Activated CD4-positive, alpha-beta T cell treated with anti-CD3 and anti-CD28 coated beads, Interleukin-2, Interleukin-4, amounts not matched to agents 100 ng/mL and 50 ng/mL, durations not matched to agents 16 hours and 8 hours (primary cell): ENCODE results near the gene SCUBE3.

Source experiments
- DNase-seq: peaks from one replicate; pipeline ENCODE4 v3.0.0-alpha.2; 2020; ENCODE audit warnings: low spot score

SCUBE3 gene

DNA sequence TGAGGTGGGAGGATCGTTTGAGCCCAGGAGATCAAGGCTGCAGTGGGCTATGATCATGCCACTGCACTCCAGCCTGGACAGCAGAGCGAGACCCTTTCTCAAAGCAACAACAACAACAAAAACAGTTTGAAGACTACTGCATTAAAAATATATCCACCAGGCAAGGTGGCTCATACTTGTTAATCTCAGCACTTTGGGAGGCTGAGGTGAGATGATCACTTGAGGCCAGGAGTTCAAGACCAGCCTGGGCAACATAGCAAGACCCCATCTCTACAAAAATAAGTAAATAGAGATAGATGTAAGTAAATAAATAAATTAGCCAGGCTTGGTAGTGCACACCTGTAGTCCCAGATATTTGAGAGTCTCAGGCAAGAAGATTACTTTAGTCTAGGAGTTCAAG, 58.2 kb downstream of the SCUBE3 start:
- no peak for DNase-seq

DNA sequence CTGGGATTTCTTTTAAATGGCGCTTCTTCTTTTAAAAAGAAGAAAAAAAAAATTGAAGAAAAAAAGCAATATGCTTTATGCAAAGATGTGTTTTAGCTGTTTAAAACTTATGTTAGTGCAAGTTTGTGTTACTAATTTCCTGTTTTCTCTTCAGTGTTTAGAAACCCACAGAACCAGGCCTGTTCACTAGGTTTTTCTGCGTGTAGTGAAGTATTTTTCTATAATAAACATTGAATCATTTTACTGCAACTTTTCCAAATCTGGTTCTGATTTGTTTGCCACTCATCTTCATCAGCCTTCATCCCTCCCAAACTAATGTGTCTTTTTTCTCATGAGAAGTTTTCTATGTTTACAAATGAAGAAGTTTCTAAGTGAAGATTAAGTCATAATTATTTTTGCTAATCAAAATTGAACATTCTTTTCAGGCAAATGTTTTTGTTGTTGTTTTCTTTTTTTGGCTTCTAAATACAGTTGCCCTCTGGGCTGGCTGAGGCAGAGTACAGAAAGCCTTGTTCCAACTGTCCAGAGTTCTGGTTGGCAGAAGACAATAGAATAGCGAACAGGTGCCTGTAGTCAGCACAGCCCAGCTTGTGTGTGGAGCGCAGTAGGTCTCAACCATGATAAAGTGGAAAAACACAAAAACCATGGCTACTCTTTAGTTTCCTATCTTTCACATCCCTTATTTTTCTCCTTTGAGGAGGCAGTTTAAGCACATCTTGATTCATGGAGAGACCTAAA, 60.2 kb downstream of the SCUBE3 start:
- DNase-seq: no peak

DNA sequence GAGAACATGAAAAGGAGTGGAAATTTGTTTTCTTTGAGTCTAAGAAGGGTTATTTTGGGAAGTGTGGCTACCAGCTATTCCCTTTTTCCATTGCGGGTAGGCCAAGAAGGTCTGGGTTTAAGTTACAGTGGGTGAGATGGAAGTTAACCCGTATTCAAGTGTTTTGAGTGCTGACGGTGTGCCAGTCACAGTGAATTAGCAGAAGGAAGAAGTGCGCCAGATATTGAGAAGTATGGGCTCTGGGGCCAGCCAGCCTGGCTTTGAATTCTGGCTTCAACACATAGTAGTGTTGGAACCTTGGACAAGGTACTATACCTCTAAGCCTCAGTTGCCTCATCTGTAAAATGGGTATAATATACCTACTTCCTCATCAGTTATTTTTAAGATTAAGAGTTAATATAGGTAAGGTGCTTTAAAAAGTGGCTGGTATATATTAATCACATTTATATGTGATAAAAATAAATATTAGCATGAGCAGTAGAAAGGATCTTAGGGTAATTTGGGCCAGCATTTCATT, 62.0 kb downstream of the SCUBE3 start:
- DNase-seq: no peak

DNA sequence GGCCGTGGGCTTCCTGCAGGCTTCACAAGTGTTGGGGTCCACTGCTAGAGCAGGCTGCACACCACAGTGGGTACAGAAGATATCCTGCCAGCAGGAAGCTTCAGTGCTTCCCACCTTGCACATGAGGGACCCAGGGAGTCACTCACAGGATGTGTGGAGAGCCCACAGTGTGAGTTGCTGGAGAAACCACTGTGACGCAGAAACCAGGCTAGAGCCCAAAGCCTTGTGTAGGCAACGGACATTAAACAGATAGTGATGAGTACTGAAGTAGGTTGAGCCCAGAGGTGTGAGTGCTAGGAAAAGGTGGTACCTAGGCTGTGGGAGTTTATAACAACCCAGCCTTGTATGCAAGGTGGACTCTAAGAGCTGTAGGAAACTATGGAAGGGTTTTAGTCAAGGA, 65.0 kb downstream of the SCUBE3 start:
- DNase-seq: no peak

DNA sequence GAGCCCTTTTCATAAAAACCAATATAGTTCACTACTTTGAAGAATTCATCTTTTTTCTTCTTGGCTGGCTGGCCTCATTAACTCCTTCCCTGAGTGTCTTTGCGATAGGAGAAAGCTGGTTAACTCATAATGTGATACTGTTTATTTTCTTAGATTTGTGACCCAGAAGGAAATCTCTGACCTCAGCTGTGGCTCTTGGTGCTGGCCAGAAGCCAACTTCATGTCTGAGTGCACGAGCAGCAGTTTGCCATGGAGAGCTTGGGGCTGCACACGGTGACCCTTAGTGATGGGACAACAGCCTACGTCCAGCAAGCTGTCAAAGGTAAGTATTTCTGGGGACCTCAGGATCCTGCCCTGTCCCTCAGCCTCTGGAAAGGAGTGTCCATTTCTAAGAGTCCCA, 67.1 kb downstream of the SCUBE3 start:
- DNase-seq: no peak

DNA sequence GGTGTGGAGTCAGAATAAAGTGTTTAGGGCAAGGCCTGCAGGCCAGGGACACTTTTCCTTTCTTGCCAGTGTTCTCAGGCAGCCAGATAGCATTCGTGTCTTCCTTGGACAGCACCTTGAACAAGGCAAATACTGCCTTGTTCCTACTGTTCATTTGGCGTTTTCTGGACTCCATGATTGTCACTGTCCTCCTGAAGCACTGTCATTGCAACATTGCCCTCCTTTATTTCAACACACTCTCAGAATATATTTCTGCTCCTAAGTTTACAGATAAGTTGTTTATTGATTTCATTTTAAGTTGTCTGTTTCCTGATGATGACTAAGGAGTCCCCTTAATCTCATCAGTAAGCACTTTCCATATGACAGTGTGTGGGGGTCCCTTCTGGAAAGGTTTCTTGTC, 68.7 kb downstream of the SCUBE3 start:
- peak; percentile 22 for DNase-seq

DNA sequence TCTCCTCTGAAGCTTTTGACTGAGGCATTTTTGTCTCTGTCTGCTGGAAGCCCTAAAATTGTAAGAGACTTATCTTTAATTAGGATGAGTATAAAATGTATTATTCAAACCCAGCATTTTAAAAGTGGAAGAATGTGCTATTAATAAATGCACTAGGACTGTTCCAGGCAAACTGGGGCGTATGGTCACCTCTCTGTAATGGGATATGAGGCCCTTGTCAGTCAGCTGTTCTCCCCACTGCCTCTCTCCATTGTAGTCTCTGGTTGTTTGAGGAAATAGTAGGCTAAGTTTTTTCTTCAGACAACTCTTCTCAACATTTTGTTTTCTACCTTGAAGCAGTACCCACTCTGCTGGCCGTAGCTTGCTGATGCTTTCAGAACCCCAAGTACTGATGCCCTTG, 69.6 kb downstream of the SCUBE3 start:
- DNase-seq: no peak

DNA sequence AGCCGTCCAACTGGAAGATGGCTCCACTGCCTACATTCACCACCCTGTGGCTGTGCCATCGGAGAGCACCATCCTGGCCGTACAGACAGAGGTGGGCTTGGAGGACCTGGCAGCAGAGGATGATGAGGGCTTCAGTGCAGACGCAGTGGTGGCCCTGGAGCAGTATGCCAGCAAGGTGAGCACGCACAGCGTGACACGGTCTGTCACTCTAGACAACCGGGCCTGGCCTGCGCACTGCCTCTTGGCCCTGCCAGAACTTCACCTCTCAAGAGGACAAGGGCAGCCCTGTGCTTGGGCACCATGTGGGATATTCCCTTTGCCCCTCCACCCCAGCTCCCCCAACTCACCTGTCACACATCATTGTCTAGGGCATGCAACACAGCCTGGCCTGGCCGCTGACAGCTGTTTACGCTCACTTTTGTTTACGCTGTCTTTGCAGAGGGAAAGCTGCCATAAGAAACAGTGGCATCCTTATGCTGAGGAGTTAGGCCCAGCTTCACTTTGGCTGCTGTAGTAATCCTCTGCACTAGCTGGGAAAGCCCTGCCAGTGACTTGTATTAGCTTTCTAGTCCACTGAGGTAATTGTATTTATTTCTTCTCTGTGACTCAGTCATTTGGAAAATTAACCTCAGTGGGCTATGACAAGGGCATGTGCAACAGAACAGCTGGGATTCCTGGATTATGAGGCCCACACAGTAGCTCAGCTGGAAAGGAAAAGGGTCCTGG, 74.1 kb downstream of the SCUBE3 start:
- DNase-seq: no peak

DNA sequence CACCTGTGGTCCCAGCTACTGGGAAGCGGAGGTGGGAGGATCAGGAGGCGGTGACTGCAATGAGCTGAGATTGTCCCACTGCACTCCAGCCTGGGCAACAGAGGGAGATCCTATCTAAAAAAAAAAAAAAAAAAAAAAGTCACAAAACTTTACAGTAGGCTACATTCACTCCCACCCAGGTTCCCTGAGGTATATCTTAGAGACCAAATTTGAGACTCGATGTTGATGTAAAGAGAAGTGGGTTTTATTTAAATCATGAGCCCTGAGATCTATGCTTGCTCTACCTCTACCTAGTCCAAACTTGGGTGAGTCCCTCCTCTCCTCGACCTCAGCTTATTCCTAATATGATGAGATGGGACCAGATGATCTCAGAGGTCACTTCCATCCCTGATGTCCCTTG, 75.1 kb downstream of the SCUBE3 start:
- DNase-seq: no peak

DNA sequence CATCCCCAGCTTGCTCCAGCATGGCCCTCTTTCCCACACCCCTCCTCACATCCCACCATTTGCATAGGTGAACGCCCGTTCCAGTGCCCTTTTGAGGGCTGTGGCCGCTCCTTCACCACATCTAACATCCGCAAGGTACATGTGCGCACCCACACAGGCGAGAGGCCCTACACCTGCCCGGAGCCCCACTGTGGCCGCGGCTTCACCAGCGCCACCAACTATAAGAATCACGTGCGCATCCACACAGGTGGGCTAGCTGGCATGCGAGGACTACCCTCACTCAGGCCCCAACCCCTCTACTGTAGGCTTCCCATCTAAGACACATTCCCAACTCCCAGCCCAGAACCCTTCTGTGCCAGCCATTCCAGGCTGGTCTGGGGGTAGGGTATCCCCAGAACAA, 77.7 kb downstream of the SCUBE3 start:
- DNase-seq: no peak

DNA sequence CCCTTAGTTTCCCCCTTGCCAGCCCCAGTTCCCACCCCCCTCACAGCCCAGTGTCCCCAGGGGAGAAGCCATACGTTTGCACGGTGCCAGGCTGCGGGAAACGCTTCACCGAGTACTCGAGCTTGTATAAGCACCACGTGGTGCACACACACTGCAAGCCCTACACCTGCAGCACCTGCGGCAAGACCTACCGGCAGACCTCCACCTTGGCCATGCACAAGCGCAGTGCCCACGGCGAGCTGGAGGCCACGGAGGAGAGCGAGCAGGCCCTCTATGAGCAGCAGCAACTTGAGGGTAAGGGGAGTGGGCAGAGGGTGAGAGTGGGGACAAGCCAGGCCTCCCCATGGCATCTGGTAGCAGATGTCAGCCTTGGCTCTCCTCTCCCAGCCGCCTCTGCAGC, 78.7 kb downstream of the SCUBE3 start:
- DNase-seq: no peak

DNA sequence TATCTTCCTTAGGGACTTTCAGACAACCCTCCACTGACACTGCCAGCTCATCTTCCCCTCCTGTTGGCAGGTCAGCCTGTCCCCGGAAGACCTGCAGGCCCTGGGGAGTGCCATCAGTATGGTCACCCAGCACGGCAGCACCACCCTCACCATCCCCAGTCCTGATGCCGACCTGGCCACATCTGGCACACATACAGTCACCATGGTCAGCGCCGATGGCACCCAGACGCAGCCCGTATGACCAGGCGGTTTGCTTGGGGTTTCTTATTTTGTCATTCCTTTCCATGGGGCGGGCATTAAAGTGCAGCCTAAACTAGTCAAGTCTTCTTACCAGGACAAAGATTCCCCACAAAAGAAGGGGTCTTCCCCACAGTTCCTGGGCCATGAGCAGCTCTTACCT, 79.9 kb downstream of the SCUBE3 start:
- DNase-seq: no peak

DNA sequence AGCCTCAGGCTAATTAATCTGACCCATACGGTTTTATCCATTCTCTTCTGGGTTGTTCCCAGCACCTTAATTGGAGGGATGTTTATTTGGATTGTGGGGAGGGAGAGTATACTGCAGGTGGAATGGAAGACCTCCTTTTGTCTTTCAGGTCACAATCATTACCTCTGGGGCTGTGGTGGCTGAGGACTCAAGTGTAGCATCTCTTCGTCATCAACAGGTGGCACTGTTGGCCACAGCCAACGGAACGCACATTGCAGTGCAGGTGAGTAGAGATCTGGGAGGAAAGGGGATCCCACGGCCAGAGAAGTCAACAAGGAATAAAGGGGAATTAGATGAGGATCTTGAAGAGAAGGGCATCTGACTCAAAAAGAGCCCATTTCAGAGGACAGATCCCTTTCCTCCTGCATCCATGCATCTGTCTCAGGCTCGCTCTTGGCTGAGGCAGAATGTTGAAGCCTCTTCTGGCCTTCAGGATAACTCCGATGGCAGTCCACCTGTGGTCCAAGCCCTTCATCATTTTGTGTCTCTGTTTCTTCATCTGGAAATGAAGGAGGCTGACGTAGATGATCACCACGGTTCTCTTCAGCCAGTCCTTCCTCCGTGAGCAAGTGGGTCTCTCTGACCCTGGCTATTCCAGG, 80.7 kb downstream of the SCUBE3 start:
- DNase-seq: peak; percentile 60

DNA sequence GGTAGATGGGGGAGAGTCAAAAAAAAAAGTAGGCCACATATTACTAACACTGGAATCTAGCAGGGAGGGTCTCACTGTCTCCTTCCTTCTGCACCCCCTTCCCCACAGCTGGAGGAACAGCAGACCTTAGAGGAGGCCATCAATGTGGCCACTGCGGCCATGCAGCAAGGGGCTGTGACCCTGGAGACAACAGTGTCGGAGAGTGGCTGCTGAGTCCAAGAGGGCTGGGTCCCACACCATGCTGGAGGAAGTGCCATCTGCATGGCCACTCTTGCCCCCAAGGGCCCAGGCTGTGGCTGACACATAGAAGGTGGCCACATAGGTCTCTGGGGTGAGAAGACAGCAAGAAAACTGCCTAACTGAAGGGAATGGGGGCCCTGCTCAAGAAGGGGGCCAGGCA, 81.3 kb downstream of the SCUBE3 start:
- DNase-seq: no peak

DNA sequence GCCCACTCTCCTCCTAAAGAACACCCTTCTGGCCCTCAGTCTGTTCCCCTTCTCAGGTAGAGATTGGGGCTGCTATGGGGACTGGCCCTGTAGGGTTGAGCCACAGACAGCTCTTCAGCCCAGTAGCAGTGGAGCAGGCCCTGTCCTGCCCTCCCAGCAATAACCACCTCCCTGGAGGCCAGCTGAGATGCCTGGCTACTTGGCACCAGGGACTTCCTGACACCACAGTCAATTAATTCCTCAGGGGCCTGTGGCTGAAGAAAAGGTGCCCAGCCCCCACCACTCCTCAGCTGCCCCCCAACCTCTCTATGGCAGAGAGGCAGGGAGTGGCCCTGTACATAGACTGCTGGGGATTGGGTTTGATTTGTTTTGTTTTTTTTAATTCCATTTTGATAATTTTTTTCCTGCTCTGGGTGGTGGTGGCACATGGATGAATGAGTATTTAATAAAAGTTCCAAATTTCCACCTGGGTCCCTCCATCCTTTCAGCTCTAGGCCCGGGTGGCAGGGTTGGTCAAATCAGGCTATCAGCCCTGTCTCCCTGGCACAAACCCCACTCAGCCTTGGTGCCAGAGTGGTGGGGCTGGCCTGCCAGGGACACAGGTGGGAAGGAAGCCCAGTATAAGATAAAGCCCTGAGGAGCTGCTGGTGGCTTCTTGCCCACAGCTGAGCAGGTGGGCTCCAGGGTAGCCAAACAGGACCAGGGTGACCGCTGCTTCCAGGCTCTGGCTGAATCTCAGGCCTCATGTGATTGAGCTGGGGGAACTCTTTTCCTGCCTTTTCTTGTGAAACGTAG, 82.0 kb downstream of the SCUBE3 start:
- no peak for DNase-seq

DNA sequence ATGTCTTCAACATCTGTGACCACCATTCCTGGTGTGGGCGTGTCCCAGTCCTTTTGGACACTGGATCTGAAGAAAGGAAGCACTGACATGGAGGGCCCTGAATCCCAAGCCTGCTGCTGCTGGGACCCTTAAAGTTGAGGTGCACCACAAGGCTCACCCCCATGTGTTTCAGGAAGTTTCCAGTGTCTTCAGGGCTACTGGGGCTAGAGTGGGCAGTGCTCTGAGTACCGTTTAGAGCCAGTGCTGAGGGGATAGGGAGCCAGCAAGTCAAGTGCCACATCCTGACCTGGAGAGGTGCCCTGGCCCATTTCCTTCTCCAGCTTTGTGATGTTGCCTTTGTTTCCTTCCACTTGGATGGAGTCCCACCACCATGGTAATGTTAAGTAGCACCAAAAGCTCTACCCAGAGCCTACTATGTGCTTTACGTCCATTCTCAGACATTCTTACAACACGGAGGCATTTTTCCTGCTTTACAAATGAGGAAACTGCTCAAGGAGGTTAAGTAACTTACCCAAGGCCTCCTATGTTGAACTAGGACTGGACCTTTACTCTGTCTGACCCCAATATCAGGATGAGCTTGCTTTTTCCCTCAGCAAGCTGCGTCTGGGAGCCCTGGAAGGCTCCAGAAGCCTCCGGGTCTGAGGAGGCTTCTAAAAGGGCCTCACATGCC, 83.3 kb downstream of the SCUBE3 start:
- no peak for DNase-seq

DNA sequence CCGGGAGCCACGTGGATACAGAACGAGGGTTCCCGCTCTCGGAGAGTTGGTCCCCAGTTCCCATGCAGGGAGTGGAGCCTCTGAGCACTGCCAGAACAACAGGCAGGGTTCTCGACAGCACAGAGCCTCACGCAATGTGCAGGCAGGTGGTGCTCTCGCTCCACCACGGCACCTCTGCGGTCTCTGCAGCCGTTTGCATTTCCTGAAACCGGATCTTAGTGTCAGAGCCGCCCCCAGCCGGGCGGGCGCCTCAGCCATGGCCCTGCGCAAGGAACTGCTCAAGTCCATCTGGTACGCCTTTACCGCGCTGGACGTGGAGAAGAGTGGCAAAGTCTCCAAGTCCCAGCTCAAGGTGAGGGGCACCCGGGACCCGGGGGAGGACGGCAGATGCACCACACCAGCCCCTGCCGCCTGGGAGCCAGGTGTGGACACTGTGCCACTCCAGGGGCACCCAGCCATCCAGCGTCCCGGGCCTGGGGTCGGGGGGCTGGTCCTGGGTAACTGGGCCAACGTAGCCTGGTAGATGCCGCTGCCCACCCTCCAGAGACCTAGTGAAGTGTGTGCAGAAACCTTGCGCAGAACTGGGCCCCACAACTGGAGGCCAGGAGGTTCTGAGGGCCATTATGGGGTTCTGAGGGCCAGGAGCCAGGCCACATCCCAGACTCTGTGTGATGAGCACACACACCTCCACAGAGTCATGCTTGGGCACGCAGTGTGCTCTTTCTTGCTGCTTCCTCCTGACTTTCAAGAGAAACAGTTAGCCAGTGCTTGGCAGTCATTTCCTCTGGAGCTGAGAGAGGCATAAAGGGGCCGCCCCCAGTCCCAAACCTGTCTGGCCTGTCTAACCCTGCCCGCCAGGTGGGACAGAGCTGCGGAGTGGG, 84.1 kb downstream of the SCUBE3 start, which contains the start of gene DEF6:
DEF6 (plus strand) TSS at position 218 of the 881 bp plus-strand sequence; CDS start at position 257, 39 bp downstream.
- DNase-seq: peak; percentile 94

DNA sequence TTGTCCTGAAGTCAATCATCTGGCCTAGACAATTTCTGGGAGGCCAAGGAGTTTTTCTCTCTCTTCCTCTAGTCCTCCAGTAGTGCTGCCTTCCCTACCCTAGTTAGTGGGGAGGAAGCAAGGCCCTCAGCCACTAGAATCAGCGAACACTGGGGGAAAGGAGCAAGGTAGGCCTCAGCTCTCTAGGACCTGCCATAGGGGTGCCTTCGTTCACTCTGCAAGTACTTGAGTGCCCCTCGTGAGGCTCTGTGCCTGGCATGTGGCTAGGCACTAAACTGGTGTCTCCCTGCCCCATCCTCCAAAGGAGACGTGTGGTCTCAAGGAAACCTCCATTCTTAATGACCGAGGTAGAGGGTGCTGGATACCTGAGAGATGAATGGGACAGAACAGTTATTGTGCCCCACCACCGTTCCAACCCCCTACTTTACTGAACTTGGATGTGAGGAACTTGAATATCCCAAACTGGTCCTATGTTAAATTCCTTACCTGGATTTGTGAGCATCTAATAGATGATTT, 84.9 kb downstream of the SCUBE3 start:
- DNase-seq: peak; percentile 28

DNA sequence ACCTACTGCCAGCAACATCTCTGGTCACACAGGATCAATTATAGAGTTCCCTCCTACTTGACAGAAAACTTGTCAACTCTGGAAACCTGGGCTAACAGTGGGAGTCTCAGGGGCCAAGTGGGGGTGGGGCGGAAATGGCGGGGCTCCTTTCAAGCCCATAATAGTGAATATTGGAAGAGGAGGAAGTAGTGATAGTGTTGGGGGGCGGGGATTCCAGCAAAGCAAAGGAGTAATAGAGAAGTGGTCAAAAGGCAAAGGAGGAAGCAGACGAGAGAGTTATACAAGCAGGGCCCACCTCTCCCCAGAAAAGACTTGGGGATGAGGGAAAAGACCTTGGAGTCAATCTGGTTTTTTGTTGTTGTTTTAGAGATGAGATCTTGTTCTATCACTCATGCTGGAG, 85.9 kb downstream of the SCUBE3 start:
- DNase-seq: no peak

DNA sequence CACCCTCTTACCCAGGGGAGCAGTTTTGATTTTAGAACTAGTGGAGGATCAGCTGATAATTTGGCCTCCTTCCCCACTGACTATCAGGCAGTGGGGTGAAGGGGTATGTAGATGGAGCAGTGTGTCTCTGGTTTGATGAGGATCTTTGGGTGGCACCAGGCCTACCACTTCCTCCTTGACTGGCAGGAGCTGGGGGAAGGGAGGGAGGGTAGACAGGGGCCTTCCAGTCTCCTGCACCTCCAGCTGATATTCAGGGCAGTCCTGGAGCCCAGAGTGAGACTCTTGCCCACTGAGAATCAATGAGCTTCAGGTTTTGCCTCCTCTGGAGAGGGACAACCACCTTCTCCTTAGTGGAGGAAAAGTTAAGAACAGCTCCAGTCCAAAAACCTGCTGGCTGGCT, 87.1 kb downstream of the SCUBE3 start:
- peak; percentile 43 for DNase-seq
